HG03442 (cell line): Measurements from ENCODE around the gene SEMA4C.

ENCODE experiments used
- ATAC-seq: cut with Tn5 transposase; IDR thresholded peaks from one replicate; pipeline ENCODE4 v1.9.1; 2021; ENCODE audit warnings: mild to moderate bottlenecking, moderate library complexity; ENCODE audit not compliant: unreplicated experiment

SEMA4C gene

DNA sequence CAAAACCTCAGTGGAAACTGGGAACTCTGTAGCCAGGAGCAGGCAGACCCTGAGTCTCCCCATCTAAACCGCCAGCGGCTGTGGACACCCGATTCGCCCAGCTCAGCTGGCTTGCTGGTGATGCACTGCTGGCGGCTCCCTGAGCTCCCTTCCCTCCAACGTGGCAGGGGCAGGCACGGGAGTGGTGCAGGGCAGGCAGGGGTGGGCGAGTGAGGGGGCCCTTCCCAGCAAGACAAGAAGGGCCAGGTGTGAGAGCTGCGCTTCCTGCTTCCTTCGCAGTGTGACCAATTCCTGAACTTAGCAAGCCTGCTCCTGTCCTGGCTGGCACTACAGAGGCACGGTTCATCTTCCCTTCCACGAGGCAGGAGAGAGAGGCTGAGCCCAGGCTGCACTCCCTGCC, 12.3 kb upstream of the SEMA4C start:
- no peak for ATAC-seq

DNA sequence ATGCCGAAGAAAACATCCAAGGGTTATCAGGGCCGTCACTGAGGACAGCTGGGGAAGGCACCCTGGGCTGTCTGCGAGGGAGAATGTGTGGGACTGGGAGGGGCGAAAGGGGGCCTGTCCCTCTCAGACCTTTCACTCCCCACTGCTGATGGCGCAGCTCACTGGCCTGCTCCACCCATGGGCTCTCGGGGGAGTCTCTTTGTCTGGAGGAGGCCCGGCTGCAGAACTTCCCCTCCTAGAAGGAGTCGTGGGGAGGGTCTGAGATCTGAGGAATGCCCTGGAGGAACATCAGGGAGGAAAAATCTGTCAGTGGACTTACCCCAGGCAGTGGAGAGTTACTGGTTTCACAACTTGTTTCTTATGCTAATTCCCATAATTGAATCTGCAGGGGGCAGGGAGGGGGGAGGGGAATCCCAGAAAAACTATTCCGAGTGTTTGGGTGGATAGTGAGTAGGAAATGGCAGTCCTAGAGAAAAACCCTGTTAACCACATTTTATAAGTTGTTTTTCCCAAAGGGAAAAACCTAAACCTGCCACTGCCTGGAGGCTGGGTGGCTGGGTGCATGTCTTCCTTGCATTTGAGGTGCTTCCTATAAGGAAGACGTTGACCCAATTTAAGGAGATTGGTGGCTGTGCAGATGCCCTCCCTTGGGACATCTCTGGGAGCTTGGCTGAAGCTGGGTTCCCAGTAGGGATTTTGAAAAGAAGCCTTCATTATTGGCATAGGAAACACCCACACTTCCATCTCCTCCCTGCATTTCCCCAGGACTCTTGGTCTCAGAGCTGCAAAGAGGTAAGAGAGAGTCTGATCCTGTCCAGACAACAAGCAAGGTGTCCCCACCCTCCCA, 11.7 kb upstream of the SEMA4C start:
- ATAC-seq, result no peak

DNA sequence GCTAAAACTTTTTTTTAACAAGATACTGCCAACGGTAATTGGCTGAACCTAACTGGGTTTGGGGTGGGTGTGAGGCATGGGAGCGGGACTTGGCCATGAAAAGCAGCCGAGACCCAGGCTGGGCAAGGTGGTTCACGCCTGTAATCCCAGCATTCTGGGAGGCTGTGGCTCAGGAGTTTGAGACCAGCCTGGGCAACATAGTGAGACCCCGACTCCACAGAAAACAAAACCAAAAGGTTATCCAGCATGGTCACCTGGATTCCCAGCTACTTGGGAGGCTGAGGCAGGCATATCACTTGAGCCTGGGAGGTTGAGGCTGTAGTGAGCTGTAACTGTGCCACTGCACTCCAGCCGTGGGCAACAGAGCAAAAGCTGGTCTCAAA, 11.0 kb upstream of the SEMA4C start:
- no peak for ATAC-seq

DNA sequence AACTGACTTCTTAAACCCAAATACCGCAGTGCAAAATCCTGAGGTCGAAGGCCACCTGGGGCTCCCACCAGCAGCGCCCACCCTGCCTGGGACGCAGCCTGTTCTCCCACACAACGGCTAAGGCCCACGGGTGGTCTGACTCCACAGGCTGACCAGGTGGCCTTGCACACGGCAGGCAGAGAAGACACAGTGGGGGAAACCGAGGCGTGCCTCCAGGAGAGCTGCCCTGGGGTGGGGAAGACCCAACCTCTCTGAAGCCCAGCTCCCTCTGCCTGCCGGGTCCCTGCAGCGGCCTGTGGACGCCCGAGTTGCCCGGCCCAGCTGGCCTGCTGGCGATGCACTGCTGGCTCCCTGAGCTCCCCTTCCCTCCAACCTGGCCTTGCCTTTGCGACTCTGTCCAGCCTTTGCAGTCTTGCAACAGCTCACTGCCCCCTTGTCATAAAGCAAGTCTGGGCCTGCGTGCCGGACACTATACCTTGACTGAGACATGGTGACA, 9.7 kb upstream of the SEMA4C start:
- ATAC-seq, result no peak

DNA sequence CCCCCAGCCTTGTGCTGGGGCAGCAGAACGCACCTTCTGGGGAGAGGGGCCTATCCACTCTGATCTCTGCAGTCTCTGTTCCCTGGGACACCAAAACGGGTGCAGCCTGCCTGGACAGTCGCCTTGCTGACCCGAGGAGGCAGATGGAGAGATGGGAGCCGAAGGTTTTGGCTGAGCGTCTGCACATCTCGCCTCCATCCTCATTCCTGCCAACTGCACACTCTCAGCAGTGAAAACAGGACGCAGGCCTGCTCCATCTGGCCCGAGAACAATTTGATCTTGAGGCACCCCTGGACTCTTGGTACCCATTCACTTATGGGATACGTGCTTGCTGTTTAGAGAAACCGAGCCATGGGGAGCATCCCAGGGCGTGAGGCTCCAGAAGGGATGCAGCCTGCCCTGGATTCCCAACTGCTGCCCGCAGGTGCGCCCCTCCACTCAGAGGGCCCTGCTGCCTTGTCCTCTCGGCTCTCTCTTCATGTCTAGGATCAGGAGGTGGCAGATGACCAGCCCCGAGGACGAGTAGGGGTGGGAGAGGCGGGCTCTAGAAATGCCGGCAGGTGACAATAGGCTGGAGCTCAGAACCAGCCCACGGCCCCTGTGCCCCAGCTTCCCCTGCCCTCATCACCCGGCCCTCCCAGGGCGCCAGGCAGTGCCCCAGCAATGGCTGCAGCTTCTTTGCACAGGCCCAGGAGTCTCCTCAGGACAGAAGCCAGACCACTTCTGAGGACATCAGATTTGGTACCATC, 9.1 kb upstream of the SEMA4C start:
- ATAC-seq, result no peak

DNA sequence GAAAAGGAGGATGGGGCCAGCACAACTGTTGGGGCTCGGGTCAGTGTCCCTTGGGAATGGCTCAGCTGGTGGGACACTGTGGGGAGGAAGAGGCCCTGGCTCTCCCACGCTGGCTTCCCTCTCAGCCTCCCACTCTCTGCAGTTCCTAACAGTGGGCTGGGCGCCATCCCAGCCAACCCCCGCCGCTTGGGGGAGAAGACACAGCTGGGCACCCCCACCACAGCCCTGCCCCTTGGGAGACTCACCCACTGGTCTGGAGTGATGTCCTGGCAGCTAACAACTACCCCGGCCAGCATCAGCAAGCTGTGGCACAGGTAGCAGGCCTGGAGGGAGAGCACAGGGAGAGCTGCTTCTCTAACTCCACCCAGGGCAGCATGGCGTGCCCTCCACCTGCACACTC, 8.3 kb upstream of the SEMA4C start:
- ATAC-seq, result no peak

DNA sequence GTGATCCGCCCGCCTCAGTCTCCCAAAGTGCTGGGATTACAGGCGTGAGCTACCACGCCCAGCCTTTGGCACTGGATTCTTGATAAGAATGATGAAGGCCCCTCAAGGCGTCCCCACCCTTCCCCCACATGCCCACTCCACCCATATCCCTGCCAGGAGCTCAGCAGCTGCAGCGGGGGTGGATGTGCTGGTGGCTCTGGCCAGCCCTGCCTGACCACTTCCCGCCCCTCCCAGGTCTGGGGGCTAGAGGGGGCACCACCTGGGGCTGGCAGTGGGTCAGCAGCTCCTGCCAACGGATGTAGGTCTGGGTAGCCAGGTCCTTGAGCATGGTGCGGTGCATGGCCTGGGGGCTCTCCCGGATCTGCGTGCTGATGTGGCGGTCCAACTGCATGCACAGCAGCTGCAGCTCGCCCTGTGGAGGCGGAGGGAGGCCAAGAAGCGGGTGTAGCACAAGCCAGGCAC, 7.8 kb upstream of the SEMA4C start:
- no peak for ATAC-seq

DNA sequence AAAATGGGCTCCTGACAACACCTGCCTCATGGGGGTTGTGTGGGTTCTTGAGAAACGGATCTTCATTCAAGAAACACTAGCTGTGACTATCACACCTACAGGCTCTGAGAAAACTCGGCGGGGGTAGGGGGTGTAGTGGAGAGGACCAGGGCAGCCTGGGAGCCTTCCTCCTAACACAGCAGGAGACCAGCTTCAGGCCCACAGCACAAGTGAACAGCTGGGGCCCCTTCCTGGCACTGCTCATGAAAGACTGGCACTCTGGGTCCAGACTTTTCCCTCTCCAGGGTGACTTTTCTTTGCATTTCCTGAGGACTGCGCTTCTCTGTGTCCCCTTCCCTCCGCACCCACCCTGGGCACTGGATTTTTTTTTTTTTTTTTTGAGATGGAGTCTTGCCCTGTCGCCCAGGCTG, 7.2 kb upstream of the SEMA4C start:
- no peak for ATAC-seq

DNA sequence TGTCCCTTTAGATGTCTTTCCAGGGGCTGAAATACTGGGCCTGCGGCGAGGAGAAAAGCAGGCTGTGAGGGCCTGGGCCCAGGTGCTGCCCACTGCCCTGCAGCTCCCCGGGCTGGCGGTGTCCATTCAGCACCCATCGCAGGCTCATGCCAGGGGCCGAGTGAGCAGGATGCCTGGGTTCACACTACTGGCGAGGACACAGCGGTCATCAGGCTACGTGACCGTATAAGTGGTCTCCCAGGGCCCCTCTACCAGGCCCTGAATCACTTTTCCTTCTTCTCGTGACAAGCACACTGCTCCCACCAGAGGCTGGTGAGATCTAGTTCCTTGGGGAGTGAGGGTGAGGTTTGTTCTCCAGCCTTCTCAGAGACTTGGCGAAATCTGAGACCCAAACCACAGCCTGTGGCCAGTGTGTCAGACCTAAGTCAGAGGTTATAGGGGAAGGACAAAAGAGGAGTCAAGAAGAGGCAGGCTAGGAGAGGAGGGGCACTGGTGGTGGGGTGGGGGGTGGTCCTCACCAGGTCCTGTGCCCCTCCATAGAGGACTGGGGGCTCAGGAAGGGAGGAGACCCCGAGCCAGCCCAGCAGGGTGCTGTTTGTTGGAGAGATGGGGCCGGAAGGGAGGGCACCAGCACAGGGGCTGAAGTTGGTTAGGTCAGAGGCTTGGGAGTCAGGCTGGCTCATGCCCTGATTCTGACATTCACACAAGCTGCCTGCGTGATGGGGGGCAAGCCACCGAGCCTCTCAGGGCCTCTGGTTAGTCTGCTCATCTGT, 6.6 kb upstream of the SEMA4C start:
- no peak for ATAC-seq

DNA sequence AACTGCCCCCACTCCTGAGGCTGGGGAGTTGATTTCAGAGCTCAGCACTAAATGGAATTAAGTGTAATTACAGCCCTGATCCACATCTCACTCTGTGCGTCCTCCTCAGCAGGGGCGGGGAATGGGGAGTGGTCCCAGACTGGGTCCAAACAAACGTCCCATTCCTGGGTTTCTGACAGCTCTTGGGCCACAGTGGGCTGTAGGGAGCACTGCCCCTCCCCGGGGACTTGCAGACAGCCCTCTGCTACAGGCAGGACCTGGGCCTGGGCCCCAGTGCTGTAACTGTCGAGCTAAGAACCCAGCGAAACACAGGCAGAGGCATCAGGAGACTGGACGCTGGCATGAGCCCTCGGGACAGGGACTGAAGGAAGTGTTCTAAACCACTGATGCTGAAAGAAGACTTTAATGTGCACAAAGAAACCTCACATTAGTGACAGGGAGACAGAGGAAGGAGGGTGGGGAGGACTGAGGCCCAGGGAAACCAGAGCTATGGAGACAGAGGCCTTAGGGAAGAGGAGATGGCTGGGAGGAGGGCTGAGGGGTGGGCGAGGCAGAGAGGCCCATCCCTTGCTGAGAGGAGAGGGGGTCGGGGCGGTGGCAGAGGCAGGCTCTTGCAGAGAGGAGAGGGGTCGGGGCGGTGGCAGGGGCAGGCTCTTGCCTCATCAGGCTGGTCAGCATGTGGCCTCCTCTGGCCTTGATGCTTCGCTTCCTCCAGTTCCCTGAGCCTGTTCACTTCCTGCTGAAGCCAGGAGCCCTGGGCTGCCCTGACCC, 5.8 kb upstream of the SEMA4C start:
- no peak for ATAC-seq

DNA sequence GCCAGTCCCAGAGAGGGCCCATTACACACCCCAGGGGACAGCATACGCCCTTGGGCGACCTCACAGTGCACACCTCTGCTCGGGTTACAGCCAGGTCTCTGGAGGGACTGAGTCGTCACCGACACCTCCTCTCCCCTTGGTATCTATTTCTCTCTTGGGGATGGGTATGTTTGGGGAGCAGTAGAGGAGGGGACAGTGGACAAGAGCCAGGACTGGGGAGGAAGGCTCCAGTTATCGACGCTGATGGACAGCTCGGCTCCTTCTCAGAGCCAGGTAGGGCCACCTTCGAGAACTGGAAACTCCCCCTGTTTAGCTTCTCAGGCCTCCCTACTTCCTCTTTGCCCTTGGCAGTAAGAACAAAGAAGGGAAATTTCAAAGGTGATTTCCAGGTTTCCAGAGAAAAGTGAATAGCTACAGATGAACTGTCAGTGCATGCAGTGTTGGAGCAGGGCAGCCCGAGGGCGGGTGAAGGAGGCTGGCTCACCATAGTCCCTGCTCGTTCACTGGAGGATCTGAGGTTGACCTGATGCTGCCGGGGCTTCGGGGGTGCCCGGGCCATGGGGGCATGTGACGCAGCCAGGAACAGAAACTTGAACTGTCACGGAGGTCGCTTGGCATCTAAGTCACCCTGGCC, 4.4 kb upstream of the SEMA4C start:
- peak; percentile 45 for ATAC-seq

DNA sequence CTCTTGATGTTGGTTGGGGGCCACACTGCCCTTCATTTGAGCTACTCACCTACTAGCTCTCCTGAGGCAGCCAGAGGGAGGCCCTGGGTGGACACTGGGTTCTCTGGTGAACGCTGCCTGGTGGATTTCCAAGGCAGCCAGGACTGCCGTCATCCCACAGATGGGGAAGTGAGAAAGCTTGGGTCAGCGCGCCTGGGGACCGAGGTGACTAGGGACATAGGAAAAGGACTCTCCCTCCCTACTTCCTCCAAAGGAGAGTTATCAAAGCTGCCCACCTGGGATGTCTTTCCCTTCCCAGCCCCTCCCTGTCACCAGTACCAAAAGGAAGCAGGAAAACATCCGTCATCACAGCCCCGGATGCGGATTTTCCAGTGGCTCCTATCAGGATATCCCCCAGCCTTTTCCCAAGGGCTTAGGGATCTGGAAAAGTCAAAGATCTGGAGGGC, 3.8 kb upstream of the SEMA4C start:
- ATAC-seq, result no peak

DNA sequence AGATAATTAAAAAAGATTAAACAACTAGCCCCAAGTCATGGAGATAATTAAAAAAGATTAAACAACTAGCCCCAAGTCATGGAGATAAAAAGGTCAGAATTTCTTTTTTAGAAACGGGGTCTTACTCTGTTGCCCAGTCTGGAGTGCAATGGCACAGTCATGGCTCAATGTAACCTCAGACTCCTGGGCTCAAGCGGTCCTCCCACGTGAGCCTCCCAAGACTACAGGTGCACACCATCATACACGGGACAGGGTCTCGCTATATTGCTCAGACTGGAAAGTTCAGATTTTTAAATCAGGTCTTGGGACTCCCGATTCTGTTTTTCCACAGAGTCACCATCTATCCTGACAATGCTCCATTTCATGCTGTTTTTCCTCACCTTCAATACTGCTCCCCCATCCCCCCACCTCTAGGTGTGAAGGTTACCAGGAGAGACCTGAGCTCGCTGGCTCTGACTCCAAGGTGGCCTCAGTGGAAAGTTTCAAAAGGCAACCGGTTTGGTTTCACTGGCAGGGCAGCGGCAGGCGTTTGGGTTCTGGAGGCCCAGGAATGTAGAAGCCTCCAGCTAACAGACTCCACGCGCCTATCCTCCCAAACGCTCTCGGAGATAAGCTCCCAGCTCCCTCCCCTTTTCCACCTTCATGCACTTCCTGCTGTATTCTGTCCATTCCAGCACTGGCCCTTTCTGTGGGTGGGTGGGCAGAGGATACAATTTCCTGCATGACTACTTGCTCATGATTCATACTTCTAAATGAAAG, 2.9 kb upstream of the SEMA4C start:
- ATAC-seq, result no peak

DNA sequence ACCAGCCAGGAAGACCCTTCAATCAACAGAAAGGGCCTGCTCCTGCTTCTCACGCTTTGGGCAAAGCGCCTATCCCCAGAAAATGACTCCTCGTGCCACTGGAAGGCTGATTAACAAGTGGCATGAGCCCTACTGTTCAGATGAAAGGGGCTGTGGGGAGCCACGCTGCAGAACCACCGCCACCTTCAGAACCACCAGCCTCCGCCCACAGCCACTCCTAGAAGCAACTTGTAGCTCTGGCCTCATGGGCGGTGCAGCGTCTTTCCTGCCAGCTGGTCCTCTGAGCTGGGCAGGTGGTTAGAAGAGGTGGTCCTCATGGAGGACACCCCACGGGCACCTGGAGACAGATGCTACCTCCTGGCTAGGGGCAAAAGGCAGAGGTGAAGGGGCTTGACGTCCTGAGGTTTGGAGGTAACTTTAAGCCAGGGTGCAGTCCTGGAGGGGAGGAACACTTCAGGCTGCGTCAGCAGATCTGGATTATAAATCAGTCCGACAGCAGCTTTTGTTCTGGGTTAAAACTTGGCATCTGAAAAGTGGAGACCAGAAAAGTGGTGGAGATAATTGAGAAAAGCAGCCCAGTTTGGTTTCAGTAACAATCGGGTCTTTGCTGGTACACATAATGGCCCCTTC, 861 bp upstream of the SEMA4C start:
- ATAC-seq, result no peak

DNA sequence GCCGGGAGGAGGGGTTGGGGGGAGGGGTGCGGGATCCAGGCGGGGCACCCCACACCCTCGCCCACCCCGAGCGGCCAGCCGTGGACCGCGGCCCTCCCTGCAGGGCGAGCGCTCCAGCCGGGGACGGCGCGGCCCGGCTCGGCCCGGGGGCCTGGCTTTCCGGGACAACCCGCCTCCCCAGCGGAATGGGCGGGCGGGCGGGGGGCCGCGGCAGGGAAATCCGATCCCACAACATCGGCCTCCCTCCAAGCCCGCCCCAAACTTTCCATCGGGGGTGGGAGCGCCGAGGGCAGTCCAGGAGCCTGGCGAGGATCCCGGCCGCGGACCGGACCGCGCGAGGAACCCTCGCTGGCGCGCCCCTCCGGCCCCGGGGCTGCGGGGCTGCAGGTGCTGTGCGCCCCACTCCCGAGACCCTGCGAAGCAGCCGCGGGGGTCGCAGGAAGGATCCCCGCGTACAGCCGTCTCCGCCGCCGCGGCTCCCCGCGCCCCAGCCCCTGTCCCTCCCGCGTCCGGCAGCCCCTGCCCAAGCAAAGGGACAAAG, 529 bp downstream of the SEMA4C start:
- peak; percentile 3 for ATAC-seq

DNA sequence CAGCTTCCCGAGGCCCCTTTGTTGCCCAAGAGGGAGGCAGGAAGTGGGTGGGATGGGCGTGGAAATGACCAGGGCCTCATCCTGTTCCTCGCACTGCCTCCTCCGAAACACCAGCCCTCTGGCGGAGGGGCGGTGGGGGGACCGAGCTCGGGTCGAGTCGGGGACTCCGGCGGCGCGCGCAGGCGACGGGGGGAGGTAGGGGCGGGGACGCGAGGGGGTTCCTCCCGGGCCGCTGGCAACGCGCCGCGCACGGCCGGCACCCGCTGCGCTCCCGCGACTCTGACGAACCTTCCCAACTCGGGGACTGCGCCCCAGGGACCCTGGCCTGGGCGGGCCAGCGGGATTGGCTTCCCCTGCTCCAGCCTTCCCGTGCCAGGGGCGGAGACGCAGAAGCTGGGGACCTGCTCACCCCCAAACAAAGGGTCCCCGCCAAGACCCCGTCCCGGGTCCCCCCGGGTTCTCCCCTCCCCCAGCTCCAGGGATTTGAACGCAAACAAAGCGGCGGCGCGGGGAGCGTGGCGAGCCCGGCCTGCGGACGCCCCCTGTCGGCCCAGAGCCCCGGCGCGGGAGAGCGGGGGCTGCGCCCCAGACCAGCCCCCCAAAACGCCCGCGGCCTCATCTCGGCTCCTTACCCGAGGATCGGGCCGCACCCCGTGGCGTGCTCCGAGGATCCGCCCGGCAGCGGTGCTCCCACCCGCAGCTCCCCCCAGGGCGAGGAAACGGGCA, 1.2 kb downstream of the SEMA4C start:
- ATAC-seq, result peak; percentile 34

DNA sequence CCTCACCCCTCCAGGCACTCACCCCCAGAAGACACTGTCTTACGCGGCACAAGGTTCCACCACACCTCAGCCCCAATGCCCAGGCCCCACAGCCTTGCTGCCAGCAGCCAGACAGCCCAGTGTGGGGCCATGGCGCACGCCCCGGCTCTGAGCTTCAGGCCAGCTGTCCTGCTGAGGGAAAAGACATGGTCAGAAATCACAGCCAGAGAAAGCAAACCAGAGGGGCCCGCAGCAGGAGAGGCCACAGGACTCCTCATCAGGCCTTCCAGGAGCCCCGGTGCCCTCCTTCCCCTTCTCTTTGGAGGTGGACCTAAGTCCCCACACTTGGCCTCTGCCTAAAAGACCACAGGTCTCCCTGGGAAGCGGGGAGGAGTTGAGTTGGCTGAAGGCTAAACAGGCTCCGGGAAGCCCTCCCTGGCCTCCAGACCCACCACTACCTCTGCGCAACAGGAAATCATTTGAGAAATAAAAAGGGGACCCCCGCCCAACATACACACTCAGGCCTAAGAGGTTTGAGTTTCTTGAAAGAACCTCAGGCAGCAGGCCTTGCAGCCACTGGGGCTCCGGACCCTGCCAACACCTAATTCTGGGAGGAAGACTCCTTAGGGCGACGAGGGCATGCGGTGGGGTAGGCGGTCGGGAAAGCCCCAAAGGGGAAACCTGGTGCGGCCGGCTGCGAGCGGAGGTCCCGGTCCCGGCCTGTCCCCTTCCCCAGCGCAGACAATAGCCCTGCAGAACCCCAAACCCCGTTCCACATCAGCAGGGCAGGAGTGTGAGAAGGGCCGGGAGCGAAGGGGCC, 1.9 kb downstream of the SEMA4C start:
- peak; percentile 9 for ATAC-seq
